Karpas-422 (cell line): ENCODE measurements around the gene TAF3. TPM values are rescaled to one million over a fixed set of nuclear protein-coding genes. Genes with fewer than 3 reads are reported as not detected.

Source experiments
- DNase-seq: peaks from one replicate; pipeline ENCODE4 v3.0.0-alpha.2; 2015
- H2AFZ ChIP-seq: fragments of 200-600 bp; sonication (generic); 2 replicates; pipeline ENCODE4 v1.6.1; 2014; ENCODE audit warnings: antibody characterized with exemption, low read length, mixed read lengths
- H3K27ac ChIP-seq: fragments of 200-600 bp; sonication (generic); 2 replicates; pipeline ENCODE4 v1.5.1; 2014; ENCODE audit warnings: mild to moderate bottlenecking, low read length, moderate library complexity
- H3K27me3 ChIP-seq: fragments of 200-600 bp; sonication (generic); 2 replicates; pipeline ENCODE4 v1.6.1; 2014; ENCODE audit warnings: low read length, mixed read lengths
- H3K36me3 ChIP-seq: fragments of 200-600 bp; sonication (generic); 2 replicates; pipeline ENCODE4 v1.6.1; 2014; ENCODE audit warnings: low read length, mixed read lengths; ENCODE audit not compliant: insufficient read depth
- H3K4me1 ChIP-seq: fragments of 200-600 bp; sonication (generic); 2 replicates; pipeline ENCODE4 v1.6.1; 2014; ENCODE audit warnings: mild to moderate bottlenecking, low read length, mixed read lengths
- H3K4me2 ChIP-seq: fragments of 200-600 bp; sonication (generic); 2 replicates; pipeline ENCODE4 v1.6.1; 2014; ENCODE audit warnings: low read length, low read depth, mild to moderate bottlenecking; ENCODE audit not compliant: poor library complexity, severe bottlenecking
- H3K4me3 ChIP-seq: fragments of 200-600 bp; sonication (generic); 2 replicates; pipeline ENCODE4 v1.5.1; 2014; ENCODE audit warnings: mild to moderate bottlenecking, antibody characterized with exemption, low read length, mixed read lengths
- H3K79me2 ChIP-seq: fragments of 200-600 bp; sonication (generic); 2 replicates; pipeline ENCODE4 v1.6.1; 2014; ENCODE audit warnings: mild to moderate bottlenecking, low read length, mixed read lengths
- H3K9ac ChIP-seq: fragments of 200-600 bp; sonication (generic); 2 replicates; pipeline ENCODE4 v1.6.0; 2014; ENCODE audit warnings: low read length
- H3K9me2 ChIP-seq: fragments of 200-600 bp; sonication (generic), shearing (Covaris generic); replicated peaks from 2 replicates; pipeline ENCODE4 v1.6.0; 2014; ENCODE audit warnings: mild to moderate bottlenecking, low read length, moderate library complexity; ENCODE audit not compliant: insufficient read depth
- H3K9me3 ChIP-seq: fragments of 300-700, 200-600 bp; sonication (generic); 2 replicates; pipeline ENCODE4 v1.6.1; 2014; ENCODE audit warnings: low read length, mixed read lengths
- H4K20me1 ChIP-seq: fragments of 200-600 bp; sonication (generic); 2 replicates; pipeline ENCODE4 v1.6.1; 2014; ENCODE audit warnings: mild to moderate bottlenecking, antibody characterized with exemption, low read length, low read depth; ENCODE audit not compliant: insufficient read depth
- total RNA-seq: library from RNA; depleted of rRNA; stranded (reverse); fragments of >200 nt; shearing (Covaris generic); gene quantifications from 2 replicates; pipeline ENCODE4 v1.2.3, GENCODE V29; 2014; ENCODE audit warnings: low replicate concordance

Gene TAF3
- total RNA-seq, 1 experiment from 2014 or later = 4.5 TPM

DNA sequence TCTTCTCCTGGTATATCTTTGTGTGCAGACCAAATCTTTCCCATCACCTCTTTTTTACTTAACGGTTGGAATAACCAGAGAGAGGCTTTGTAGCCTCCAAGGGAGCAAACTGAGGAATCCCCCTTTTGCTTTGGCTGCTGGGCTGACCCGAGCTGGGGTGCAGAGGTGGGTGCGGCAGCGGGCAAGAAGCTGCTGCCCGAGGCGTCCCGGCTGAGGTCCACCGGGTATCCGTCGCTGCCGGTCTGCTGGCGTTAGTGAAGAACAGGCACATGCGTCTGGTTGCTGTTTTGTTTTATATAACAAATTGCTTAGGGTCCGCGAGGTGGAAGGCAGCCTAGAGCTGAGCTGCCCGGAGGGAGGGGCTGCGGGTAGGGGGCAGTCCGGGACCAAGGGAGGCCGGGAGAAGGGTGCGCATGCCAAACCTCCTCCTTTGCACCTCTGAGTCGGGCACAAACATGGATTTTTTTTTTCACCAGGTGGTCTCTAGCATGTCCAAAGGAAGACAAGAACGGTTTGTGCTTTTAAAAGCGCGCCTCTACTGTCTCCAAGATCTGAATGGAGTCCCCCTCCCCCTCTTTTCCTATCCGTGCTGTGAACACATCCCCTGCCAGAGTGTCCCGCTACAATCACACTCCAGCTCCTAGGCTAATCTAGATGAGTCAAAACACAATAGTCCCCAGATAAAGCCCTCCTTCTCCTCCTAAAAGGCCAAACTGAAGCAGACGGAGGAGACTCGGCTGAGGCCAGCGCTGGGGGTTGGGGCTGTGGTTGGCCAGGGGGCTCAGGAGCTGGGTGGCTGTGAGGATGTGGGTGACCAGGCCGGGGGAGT is 229.4 kb downstream of the TAF3 start:
- H3K4me3 ChIP-seq = no peak overlapping the region
- H4K20me1 ChIP-seq = no peaks in the 10 kb centered on the region
- H3K27me3 ChIP-seq = no peaks in the 10 kb centered on the region
- no peak overlapping the region for H3K27ac ChIP-seq
- H3K9ac ChIP-seq = no peak overlapping the region
- no peaks in the 10 kb centered on the region for H3K9me3 ChIP-seq
- no peaks in the 10 kb centered on the region for H3K4me1 ChIP-seq
- H2AFZ ChIP-seq = no peak overlapping the region
- no peaks in the 10 kb centered on the region for H3K79me2 ChIP-seq
- no peak for DNase-seq
- no peak overlapping the region for H3K4me2 ChIP-seq
- no peaks in the 10 kb centered on the region for H3K36me3 ChIP-seq
- no peaks in the 10 kb centered on the region for H3K9me2 ChIP-seq

DNA sequence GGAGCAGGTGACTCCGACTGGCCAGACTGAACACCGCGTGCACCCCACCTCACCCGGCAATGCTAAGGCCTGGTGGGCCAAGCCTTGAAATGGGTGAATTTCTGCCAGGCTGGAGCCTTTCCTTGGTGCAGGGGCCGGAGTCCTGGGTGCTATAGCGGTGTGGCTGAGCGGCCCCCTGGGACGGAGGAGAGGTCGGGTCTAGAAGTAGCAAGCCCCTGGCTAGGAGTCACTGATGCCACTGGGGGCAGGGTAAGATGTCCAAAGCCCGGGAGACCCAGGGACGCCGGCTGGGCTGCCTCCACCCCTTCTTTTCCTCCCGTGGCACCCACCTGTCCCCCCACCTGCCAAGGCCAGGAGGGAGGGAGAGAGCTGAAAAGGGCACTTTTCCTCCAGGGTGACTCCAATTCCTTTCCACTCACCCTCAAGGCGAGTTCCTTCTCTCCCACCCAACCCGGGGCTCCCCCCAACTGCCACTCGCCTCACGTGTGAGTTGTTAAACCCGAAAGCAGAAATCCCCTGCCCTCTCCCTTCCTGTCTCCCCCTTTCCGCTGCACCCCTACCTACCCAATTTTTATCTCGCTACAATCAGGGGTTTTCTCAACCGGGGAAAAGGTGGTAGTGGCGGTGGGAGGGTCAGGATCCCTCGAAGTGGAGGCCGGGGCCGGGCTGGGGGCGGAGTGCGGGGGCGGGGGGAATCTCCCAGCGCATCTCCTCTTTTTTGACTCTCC is 230.1 kb downstream of the TAF3 start:
- Histone ChIP-seq H3K79me2 (no peaks in the 10 kb centered on the region), H3K9me2 (no peaks in the 10 kb centered on the region), H4K20me1 (no peaks in the 10 kb centered on the region), H3K4me3 (no peak overlapping the region), H3K27me3 (no peaks in the 10 kb centered on the region), H3K9me3 (no peaks in the 10 kb centered on the region; the same call in 1 of the 2 replicates), H3K27ac (no peak overlapping the region), H2AFZ (no peak overlapping the region), H3K36me3 (no peaks in the 10 kb centered on the region), H3K4me2 (no peak overlapping the region), H3K4me1 (no peaks in the 10 kb centered on the region), H3K9ac (no peak overlapping the region)
- DNase-seq = no peak

DNA sequence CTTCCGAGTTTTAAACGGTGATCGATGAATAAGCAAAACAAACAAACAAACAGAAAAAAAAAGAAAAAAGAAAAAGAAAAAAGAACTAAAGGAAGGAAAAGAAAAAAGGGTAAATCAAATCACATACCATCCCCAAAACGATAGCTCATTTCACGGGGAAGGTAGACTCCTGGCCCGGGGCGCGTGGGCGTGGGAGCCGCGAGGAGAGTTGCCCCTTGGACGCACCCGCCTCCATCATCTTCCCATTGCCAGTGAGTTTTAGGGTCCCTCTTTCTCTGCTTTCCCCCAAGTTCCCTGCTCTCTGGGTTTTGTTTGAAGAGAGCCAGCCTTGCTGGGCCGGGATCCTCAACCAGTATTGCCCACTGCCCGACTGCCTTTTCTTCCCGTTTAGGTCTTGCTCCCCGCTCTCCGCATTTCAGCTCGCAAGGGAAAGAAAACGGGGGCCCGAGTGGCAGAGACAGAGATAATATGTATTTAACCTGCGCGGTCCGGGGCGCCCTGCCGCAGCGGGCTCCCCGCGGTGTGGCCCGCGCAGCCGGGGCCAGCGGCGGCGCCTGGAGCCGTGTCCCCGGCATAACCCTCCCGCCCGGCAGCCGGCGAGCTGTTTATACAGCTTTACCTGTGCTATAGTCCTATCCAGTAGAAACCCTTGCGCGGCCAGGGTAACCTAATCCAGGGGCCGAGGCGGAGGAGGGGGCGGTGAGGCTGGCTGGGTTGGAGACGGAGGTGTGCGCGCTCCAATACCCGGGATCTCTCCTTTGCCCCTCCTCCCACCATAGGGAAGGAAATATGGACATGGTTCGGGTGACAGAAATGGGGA is 230.9 kb downstream of the TAF3 start:
- Histone ChIP-seq H3K79me2 (no peaks in the 10 kb centered on the region), H3K4me2 (no peak overlapping the region), H3K27me3 (no peaks in the 10 kb centered on the region), H3K36me3 (no peaks in the 10 kb centered on the region), H3K27ac (no peak overlapping the region), H4K20me1 (no peaks in the 10 kb centered on the region), H3K4me1 (no peaks in the 10 kb centered on the region), H2AFZ (no peak overlapping the region), H3K9me3 (no peaks in the 10 kb centered on the region; the same call in 1 of the 2 replicates), H3K4me3 (no peak overlapping the region), H3K9ac (no peak overlapping the region), H3K9me2 (no peaks in the 10 kb centered on the region)
- no peak for DNase-seq

DNA sequence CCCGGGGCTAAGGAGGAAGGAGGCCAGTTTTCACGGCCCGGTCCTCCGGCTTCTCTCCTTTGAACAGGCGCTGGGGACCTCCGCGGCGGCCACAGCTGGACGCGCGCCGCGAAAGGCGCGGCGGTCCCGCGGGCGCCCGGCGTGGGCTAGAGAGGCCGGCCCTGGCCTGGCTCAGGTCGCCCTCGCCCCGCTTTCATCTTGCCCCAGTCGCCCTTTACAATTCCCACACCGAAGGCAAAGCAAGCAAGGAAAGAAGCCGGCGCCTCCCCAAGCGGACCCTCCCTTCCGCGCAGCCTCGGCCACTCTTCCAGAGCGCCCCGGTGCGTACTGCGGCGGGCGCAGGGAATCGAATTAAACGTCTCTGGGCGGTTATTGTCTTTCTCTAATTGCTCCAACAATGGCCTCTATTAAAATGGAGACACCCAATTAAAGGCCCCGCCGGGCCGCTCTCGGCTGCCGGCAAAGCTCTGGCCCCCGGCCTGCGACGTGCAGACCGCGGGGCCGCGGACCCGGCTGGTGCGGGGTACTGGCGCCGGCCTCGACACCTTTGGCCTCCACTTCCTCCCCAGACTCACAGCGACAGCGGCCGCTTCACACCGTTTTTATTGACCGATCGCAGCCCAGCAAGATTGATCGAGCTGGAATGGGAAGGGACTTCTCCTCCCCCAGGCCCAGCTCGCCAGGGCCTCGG is 231.7 kb downstream of the TAF3 start:
- H3K27me3 ChIP-seq = no peaks in the 10 kb centered on the region
- no peaks in the 10 kb centered on the region for H3K9me2 ChIP-seq
- H3K36me3 ChIP-seq = no peaks in the 10 kb centered on the region
- DNase-seq = no peak
- H3K27ac ChIP-seq = no peak overlapping the region
- no peaks in the 10 kb centered on the region for H3K4me1 ChIP-seq
- no peaks in the 10 kb centered on the region for H3K79me2 ChIP-seq
- H3K9me3 ChIP-seq = no peaks in the 10 kb centered on the region; the same call in 1 of the 2 replicates
- no peaks in the 10 kb centered on the region for H4K20me1 ChIP-seq
- no peak overlapping the region for H3K4me3 ChIP-seq
- H3K9ac ChIP-seq = no peak overlapping the region
- H2AFZ ChIP-seq = no peak overlapping the region
- no peak overlapping the region for H3K4me2 ChIP-seq

DNA sequence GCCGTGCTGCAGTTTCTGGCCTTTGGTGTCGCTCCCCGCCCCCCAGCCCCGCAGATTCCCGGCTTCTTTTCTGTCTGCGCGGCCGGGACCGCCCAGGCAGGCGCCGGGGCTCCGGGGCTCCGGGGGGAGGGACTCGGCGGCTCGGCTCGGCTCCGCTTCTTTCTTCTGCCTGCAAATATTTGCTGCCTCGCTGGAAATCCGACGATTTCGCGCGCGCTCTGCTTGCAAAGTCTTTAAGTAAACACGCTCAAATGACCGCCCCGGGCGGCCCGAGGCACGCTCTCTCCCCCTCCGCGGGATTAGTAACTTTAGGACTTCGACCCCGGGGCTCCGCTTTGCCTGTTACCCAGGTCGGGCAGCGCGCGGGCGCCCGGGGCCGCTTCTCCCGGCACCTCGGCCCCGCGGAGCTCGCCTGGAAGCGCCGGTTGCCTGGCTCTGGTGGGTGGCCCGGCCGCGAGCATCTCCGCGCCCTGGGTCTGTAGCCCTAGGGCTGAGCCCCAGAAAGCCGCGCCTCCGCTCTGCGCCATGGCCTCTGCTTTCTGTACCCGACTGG is 232.3 kb downstream of the TAF3 start:
- Histone ChIP-seq H3K4me3 (no peak overlapping the region), H3K36me3 (no peaks in the 10 kb centered on the region), H4K20me1 (no peaks in the 10 kb centered on the region), H3K79me2 (no peaks in the 10 kb centered on the region), H3K27me3 (no peaks in the 10 kb centered on the region), H3K4me2 (no peak overlapping the region), H2AFZ (no peak overlapping the region), H3K9me2 (no peaks in the 10 kb centered on the region), H3K4me1 (no peaks in the 10 kb centered on the region), H3K9me3 (no peaks in the 10 kb centered on the region; the same call in 1 of the 2 replicates), H3K9ac (no peak overlapping the region), H3K27ac (no peak overlapping the region)
- no peak for DNase-seq

DNA sequence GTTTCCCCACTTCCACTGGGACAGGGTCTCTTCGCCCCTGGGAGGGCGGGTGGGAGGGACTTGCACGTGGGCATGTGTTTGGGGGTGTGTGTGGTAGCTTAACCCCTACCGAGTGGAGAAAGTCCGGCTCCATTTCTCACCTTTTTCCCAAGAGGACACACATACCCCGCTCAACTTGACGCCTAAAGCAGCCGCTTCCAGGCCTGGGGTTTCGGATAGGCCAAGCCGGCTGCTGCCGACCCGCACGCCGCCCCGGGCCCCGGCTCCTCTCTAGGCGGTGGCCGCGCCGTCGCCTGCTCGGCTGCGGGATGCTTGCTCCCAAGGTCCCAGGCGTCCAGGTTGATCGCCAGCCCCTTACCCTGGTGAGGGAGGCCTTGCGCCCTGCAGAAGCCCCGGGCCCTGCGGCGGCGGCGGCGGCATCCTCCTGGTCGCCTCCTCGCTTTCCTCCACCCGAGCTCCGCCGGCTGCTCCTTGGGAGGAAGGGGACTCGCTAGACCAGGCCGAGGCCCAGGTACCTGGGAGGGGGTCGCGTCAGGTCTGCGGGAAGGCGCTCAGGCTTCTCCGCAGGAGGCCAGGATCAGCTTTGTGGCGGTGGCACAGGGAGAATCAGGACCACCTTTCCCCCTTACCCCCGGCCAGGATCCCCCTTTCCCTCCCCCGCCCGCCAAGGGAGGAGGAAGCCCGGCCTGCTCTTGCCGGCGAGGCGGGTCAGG is 233.0 kb downstream of the TAF3 start:
- Histone ChIP-seq H3K4me1 (no peaks in the 10 kb centered on the region), H3K9me2 (no peaks in the 10 kb centered on the region), H3K79me2 (no peaks in the 10 kb centered on the region), H3K36me3 (no peaks in the 10 kb centered on the region), H3K27me3 (no peaks in the 10 kb centered on the region), H3K9ac (no peak overlapping the region), H3K9me3 (no peaks in the 10 kb centered on the region; the same call in 1 of the 2 replicates), H3K27ac (no peak overlapping the region), H3K4me3 (no peak overlapping the region), H3K4me2 (no peak overlapping the region), H4K20me1 (no peaks in the 10 kb centered on the region), H2AFZ (no peak overlapping the region)
- DNase-seq = no peak

DNA sequence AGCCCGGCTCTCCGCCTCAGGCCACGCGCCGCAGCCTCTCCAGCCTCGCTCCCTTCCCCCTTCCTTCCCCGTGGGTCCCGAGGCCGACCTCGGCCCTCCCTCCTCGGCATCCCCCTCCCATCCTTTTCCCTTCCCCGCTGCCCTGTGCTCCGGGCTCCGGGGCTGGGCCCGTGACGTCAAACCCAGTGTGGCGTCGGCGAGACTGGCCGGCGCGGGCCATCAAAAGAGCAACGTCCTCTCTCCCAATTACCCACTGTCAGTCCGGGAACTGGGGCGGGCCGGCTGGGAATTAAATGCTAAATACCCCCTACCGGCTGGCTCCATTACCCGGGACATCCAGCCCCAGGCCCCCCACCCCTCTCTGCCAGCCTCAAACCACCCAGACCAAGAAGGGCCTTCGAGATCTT is 233.5 kb downstream of the TAF3 start:
- no peaks in the 10 kb centered on the region for H3K79me2 ChIP-seq
- H3K4me2 ChIP-seq = no peak overlapping the region
- H3K4me3 ChIP-seq = no peak overlapping the region
- no peak overlapping the region for H3K27ac ChIP-seq
- no peaks in the 10 kb centered on the region for H3K36me3 ChIP-seq
- H3K9me2 ChIP-seq = no peaks in the 10 kb centered on the region
- H4K20me1 ChIP-seq = no peaks in the 10 kb centered on the region
- no peaks in the 10 kb centered on the region for H3K27me3 ChIP-seq
- DNase-seq = no peak
- no peaks in the 10 kb centered on the region for H3K4me1 ChIP-seq
- H3K9me3 ChIP-seq = no peaks in the 10 kb centered on the region; the same call in 1 of the 2 replicates
- H3K9ac ChIP-seq = no peak overlapping the region
- H2AFZ ChIP-seq = no peak overlapping the region
